Gastrocnemius medialis (tissue), 4 donors: ENCODE results near the gene TAS1R3.

Source experiments
- CTCF ChIP-seq, 5 experiments: fragments of 450-650 bp in 3 of 5; fragments of 200-600 bp in 2 of 5; sonication (generic) in 2 of 5; IDR thresholded peaks in 4 of 5; conservative IDR thresholded peaks in 1 of 5; 1 replicate in 4 of 5; 2 replicates in 1 of 5; pipeline ENCODE4 v1.5.1; 2016 to 2019; ENCODE audit warnings: antibody characterized with exemption in 5 of 5, mild to moderate bottlenecking in 3 of 5, moderate library complexity in 3 of 5
- POLR2A ChIP-seq, 2 donors: fragments of 450-650 bp; IDR thresholded peaks; one replicate each; pipeline ENCODE4 v1.6.1; 2017; ENCODE audit warnings: antibody characterized with exemption in 2 of 2, mild to moderate bottlenecking in 2 of 2, moderate library complexity in 2 of 2

GRCh38 chr1:1281533-1282321, 49.4 kb upstream of the TAS1R3 start:
- TF ChIP-seq CTCF (IDR thresholded peaks at IDR 0.05 in 4 of 5, conservative IDR thresholded peaks at IDR 0.05 in 1 of 5), result no peak
- TF ChIP-seq POLR2A (IDR thresholded peaks at IDR 0.05), result no peak
